ENCODE data around the gene THOC7.

THOC7 gene

GRCh38 chr3:63798544-63798943 is 65.1 kb downstream of the THOC7 start:
- TF ChIP-seq POLR2A (IDR thresholded peaks at IDR 0.05; ENCODE audit: low read depth, low read length) = no peak
- no peak for TF ChIP-seq POLR2AphosphoS5 (IDR thresholded peaks at IDR 0.05; ENCODE audit: low read depth, low read length)
- no peak for TF ChIP-seq TAF1 (IDR thresholded peaks at IDR 0.05; ENCODE audit: borderline replicate concordance, low read depth, low read length)
- FAIRE-seq (no peak), DNase-seq (ENCODE audit: insufficient read length) (no peak)

DNA sequence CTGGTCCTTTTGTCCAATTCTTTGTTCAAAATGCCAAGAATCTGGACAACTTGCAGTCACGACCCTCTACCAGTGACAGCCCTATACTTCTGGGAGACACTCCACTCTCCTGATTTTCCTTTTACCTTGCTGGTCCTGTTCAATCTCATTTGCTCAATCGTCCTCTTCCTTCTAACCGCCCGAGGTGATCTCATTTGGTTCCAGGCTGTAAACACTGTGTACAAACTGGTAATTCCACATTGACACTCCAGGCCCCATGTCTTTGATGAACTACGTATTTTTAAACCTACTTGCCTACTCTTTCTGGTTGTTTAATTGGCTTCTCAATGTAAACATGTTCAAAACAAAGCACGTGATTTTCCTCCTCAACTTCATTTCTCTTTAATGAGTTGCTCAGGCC is 68.2 kb downstream of the THOC7 start:
- DNase-seq (ENCODE audit: insufficient read length) = no peak
- no peak for FAIRE-seq
- TF ChIP-seq POLR2AphosphoS5 (IDR thresholded peaks at IDR 0.05; ENCODE audit: low read depth, low read length) (no peak), POLR2A (IDR thresholded peaks at IDR 0.05; ENCODE audit: low read depth, low read length) (no peak)

GRCh38 chr3:63791974-63792373 is 71.6 kb downstream of the THOC7 start:
- FAIRE-seq (no peak), DNase-seq (ENCODE audit: insufficient read length) (no peak)
- TF ChIP-seq POLR2A (IDR thresholded peaks at IDR 0.05; ENCODE audit: low read depth, low read length) (no peak), TAF1 (IDR thresholded peaks at IDR 0.05; ENCODE audit: borderline replicate concordance, low read depth, low read length) (no peak), POLR2AphosphoS5 (IDR thresholded peaks at IDR 0.05; ENCODE audit: low read depth, low read length) (no peak)

Data from GM12892 (cell line).